ENCODE results near the gene ITSN2.

GRCh38 chr2:24205131-24205530 lies 155.2 kb downstream of the ITSN2 start:
- TF ChIP-seq, protein P1, sequence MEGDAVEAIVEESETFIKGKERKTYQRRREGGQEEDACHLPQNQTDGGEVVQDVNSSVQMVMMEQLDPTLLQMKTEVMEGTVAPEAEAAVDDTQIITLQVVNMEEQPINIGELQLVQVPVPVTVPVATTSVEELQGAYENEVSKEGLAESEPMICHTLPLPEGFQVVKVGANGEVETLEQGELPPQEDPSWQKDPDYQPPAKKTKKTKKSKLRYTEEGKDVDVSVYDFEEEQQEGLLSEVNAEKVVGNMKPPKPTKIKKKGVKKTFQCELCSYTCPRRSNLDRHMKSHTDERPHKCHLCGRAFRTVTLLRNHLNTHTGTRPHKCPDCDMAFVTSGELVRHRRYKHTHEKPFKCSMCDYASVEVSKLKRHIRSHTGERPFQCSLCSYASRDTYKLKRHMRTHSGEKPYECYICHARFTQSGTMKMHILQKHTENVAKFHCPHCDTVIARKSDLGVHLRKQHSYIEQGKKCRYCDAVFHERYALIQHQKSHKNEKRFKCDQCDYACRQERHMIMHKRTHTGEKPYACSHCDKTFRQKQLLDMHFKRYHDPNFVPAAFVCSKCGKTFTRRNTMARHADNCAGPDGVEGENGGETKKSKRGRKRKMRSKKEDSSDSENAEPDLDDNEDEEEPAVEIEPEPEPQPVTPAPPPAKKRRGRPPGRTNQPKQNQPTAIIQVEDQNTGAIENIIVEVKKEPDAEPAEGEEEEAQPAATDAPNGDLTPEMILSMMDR (IDR thresholded peaks at IDR 0.05; ENCODE audit: insufficient read depth, low read depth, low read length): no peak
- no peak for TF ChIP-seq EZH2 (IDR thresholded peaks at IDR 0.05; ENCODE audit: insufficient read depth, low read length)
